Glutamatergic neuron (in vitro differentiated cells): ENCODE measurements around the gene POLR1E. TPM values are rescaled to one million over a fixed set of nuclear protein-coding genes. Genes with fewer than 3 reads are reported as not detected.
"Not testable (repeated sequence)": the region's sequence is repeated elsewhere in the genome, so short reads cannot be mapped to it uniquely, and the experiment has no call there.

ENCODE experiments used
- DNase-seq: peaks from one replicate; pipeline ENCODE4 v3.0.0; 2022
- H3K27ac Mint-ChIP-seq: one replicate; pipeline ENCODE4 v1.8.0; 2020; ENCODE audit warnings: mild to moderate bottlenecking, mixed read lengths, inconsistent platforms; ENCODE audit not compliant: unreplicated experiment
- H3K27me3 Mint-ChIP-seq: one replicate; pipeline ENCODE4 v1.8.0; 2020; ENCODE audit warnings: mild to moderate bottlenecking, moderate library complexity, mixed read lengths, inconsistent platforms; ENCODE audit not compliant: unreplicated experiment
- H3K36me3 Mint-ChIP-seq: one replicate; pipeline ENCODE4 v1.8.0; 2020; ENCODE audit warnings: mild to moderate bottlenecking, mixed read lengths, inconsistent platforms; ENCODE audit not compliant: unreplicated experiment
- H3K4me1 Mint-ChIP-seq: one replicate; pipeline ENCODE4 v1.8.0; 2020; ENCODE audit warnings: mild to moderate bottlenecking, low read depth, mixed read lengths, inconsistent platforms; ENCODE audit not compliant: unreplicated experiment
- H3K4me3 Mint-ChIP-seq: one replicate; pipeline ENCODE4 v1.8.0; 2020; ENCODE audit warnings: mild to moderate bottlenecking, mixed read lengths, inconsistent platforms; ENCODE audit not compliant: unreplicated experiment
- H3K9me3 Mint-ChIP-seq: one replicate; pipeline ENCODE4 v1.8.0; 2020; ENCODE audit warnings: mild to moderate bottlenecking, moderate library complexity, mixed read lengths, inconsistent platforms; ENCODE audit not compliant: unreplicated experiment
- CTCF ChIP-seq: fragments of 200-600 bp; sonication (generic); IDR thresholded peaks from one replicate; pipeline ENCODE4 v1.5.0; 2021; ENCODE audit not compliant: partially characterized antibody, unreplicated experiment
- total RNA-seq: library from RNA; stranded (reverse); fragmentation: NEBNext Ultra II Directional; extraction: Animal tissue kit (Norgen Biotek cat#: 25700); gene quantifications from one replicate; pipeline ENCODE4 v1.2.1, GENCODE V29; 2021; ENCODE audit not compliant: unreplicated experiment

POLR1E gene
- total RNA-seq, 1 donor from 2014 or later, result 58.2 TPM

DNA sequence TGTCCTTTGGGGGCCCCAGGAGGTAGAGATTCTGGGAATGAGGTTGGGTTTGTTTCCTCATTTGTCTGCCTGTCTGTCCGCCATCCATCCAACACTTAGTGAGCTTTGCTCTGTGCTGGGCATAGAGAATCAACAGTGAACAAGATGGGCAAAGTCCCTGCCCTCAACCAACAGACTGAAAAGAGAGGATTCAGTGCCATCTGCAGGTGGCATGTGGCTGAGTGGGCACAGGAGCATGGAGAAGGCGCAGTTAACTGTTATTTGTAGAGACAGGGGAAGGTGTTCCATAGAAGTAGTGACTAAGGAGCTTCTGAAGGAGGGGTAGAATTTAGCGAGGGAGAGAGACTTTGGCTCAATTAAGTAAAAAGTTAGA, 23.1 kb downstream of the POLR1E start:
- Mint-ChIP-seq H3K27me3 (peaks cover 3% of the 10 kb centered on the region), H3K4me3 (peak overlapping the region; percentile 52), H3K36me3 (no peaks in the 10 kb centered on the region), H3K4me1 (peaks cover 4% of the 10 kb centered on the region), H3K9me3 (peaks cover 8% of the 10 kb centered on the region), H3K27ac (peak overlapping the region; percentile 42)
- no peak for DNase-seq
- no peak for TF ChIP-seq CTCF

- Mint-ChIP-seq H3K27me3 (peaks cover 3% of the 10 kb centered on the region), H3K9me3 (peaks cover 8% of the 10 kb centered on the region), H3K4me1 (peaks cover 2% of the 10 kb centered on the region), H3K27ac (no peak overlapping the region), H3K4me3 (no peak overlapping the region), H3K36me3 (no peaks in the 10 kb centered on the region)
- no peak for DNase-seq
- TF ChIP-seq CTCF, result no peak
Observed at GRCh38 chr9:37509536-37509935, 23.8 kb downstream of the POLR1E start.

GRCh38 chr9:37510053-37510452, 24.3 kb downstream of the POLR1E start:
- H3K4me1 Mint-ChIP-seq, H3K27me3 Mint-ChIP-seq, H3K9me3 Mint-ChIP-seq: not testable (repeated sequence)

GRCh38 chr9:37511016-37512010, 25.6 kb downstream of the POLR1E start:
- TF ChIP-seq CTCF, result no peak
- Mint-ChIP-seq H3K27ac (peak overlapping the region; percentile 48), H3K27me3 (peaks cover 1% of the 10 kb centered on the region), H3K4me3 (no peak overlapping the region), H3K4me1 (peaks cover 2% of the 10 kb centered on the region), H3K36me3 (no peaks in the 10 kb centered on the region), H3K9me3 (peaks cover 5% of the 10 kb centered on the region)
- peak; percentile 47 for DNase-seq

More at GRCh38 chr9:37510053-37510452, 24.3 kb downstream of the POLR1E start:
- not testable (repeated sequence) for H3K36me3 Mint-ChIP-seq, H3K27ac Mint-ChIP-seq, DNase-seq, H3K4me3 Mint-ChIP-seq

DNA sequence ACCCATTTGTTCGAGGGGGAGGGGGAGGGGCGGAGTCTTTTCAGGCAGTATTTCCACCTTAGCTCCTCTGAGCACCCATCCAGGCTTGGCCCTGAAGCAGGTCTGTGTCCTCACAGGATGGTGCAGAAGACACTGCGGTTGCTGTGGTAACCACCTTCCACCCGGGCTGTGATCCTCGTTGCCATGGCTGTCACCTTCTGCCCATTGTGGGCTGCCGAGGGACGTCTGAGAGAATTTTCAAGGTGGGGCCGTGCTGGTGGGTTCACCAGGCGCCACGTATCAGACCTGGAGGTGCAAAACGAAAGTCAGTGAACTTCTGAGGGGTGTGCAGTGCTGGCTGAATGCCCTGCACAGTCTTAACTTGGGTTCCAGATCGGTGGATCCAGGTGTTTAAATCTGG, 26.7 kb downstream of the POLR1E start:
- TF ChIP-seq CTCF, result no peak
- H3K4me1 Mint-ChIP-seq, result peaks cover 2% of the 10 kb centered on the region
- peaks cover 5% of the 10 kb centered on the region for H3K9me3 Mint-ChIP-seq
- H3K27me3 Mint-ChIP-seq, result peaks cover 1% of the 10 kb centered on the region
- no peak for DNase-seq
- H3K4me3 Mint-ChIP-seq, result no peak overlapping the region
- H3K27ac Mint-ChIP-seq, result no peak overlapping the region
- H3K36me3 Mint-ChIP-seq, result no peaks in the 10 kb centered on the region

DNA sequence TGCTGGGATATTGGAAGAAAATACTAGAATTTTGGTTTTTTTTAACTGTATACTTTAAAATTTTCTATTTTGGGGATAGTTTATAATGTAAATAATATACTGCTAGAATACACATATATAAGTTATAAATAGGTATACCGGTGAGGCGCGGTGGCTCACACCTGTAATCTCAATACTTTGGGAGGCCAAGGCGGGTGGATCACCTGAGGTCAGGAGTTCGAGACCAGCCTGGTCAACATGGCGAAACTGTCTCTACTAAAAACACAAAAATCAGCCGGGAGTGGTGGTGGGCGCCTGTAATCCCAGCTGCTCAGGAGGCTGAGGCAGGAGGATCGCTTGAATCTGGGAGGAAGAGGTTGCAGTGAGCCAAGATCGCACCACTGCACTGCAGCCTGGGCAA, 28.7 kb downstream of the POLR1E start:
- not testable (repeated sequence) for H3K27ac Mint-ChIP-seq, DNase-seq, H3K36me3 Mint-ChIP-seq, H3K9me3 Mint-ChIP-seq, H3K27me3 Mint-ChIP-seq, H3K4me3 Mint-ChIP-seq, H3K4me1 Mint-ChIP-seq
